Measurements from ENCODE around the gene SAP30BP. TPM values are rescaled to one million over a fixed set of nuclear protein-coding genes. Genes with fewer than 3 reads are reported as not detected.

The SAP30BP gene
- total RNA-seq, 2 donors from 2014 or later: 47.2 to 73.8 TPM

GRCh38 chr17:75722076-75722475 lies 54.9 kb downstream of the SAP30BP start:
- H3K27ac ChIP-seq: peak overlapping the region in 3 of 4 donors; percentile 72 to 89 (median 88)
- H3K27me3 ChIP-seq: no peaks in the 10 kb centered on the region

GRCh38 chr17:75722542-75723095 lies 55.5 kb downstream of the SAP30BP start:
- H3K4me1 ChIP-seq: peaks cover 21% of the 10 kb centered on the region
- H3K9me3 ChIP-seq: no peaks in the 10 kb centered on the region
- ATAC-seq: no peak
- no peaks in the 10 kb centered on the region for H3K27me3 ChIP-seq
- intact Hi-C loops (cut with DNase I): no loop called here
- WGBS, 2 donors: 90 to 91% methylated on average over 6 to 9 of the region's 9 CpGs
- no peak overlapping the region for H3K4me3 ChIP-seq
- DNase-seq: no peak
- peaks cover 0 to 2% of the 10 kb centered on the region in 2 donors for H3K36me3 ChIP-seq (replicated peaks in 1 of 2; ENCODE audit: insufficient read depth in 1 of 2, low read depth in 2 of 2)
- peak overlapping the region in 3 of 4 donors; percentile 72 to 89 (median 88) for H3K27ac ChIP-seq
- TF ChIP-seq CTCF (IDR thresholded peaks at IDR 0.05) (no peak), POLR2A (IDR thresholded peaks at IDR 0.05) (no peak)

More at GRCh38 chr17:75722076-75722475, 54.9 kb downstream of the SAP30BP start:
- ATAC-seq (no peak), DNase-seq (peak in 2 of 4 donors; percentile 18 to 45)
- peaks cover 21% of the 10 kb centered on the region for H3K4me1 ChIP-seq
- intact Hi-C loops (cut with DNase I): no loop called here
- H3K36me3 ChIP-seq (replicated peaks in 1 of 2; ENCODE audit: insufficient read depth in 1 of 2, low read depth in 2 of 2): peaks cover 0 to 2% of the 10 kb centered on the region in 2 donors
- H3K9me3 ChIP-seq: no peaks in the 10 kb centered on the region
- H3K4me3 ChIP-seq: no peak overlapping the region
- TF ChIP-seq CTCF (IDR thresholded peaks at IDR 0.05) (peak in 1 of 7 experiments; percentile 5), POLR2A (IDR thresholded peaks at IDR 0.05) (no peak)
- 54 to 76% methylated on average over 4 to 5 of the region's 5 CpGs for WGBS, 2 donors

- TF ChIP-seq CTCF (IDR thresholded peaks at IDR 0.05) (no peak), POLR2A (IDR thresholded peaks at IDR 0.05) (peak in 1 of 3 donors; percentile 17)
- H3K4me1 ChIP-seq: peaks cover 21% of the 10 kb centered on the region
- H3K9me3 ChIP-seq: no peaks in the 10 kb centered on the region
- ATAC-seq: no peak
- 59% methylated on average over 14 of the region's 18 CpGs; no CpG with 5 or more reads in 1 of the 2 donors for WGBS, 2 donors
- peaks cover 0 to 2% of the 10 kb centered on the region in 2 donors for H3K36me3 ChIP-seq (replicated peaks in 1 of 2; ENCODE audit: insufficient read depth in 1 of 2, low read depth in 2 of 2)
- peak in 1 of 4 donors; percentile 26 for DNase-seq
- intact Hi-C loops (cut with DNase I): no loop called here
- H3K4me3 ChIP-seq: no peak overlapping the region
- no peaks in the 10 kb centered on the region for H3K27me3 ChIP-seq
- peak overlapping the region in 1 of 4 donors; percentile 2 for H3K27ac ChIP-seq
Measured at GRCh38 chr17:75723171-75723930, 56.2 kb downstream of the SAP30BP start.

- DNase-seq: no peak
- no peak overlapping the region for H3K27ac ChIP-seq
- peaks cover 0 to 2% of the 10 kb centered on the region in 2 donors for H3K36me3 ChIP-seq (replicated peaks in 1 of 2; ENCODE audit: insufficient read depth in 1 of 2, low read depth in 2 of 2)
- 87 to 89% methylated on average over 20 to 22 of the region's 23 CpGs for WGBS, 2 donors
- no peak for TF ChIP-seq CTCF (IDR thresholded peaks at IDR 0.05)
- no peaks in the 10 kb centered on the region for H3K27me3 ChIP-seq
- H3K4me3 ChIP-seq: no peak overlapping the region
- H3K4me1 ChIP-seq: peaks cover 21% of the 10 kb centered on the region
- intact Hi-C loops (cut with DNase I): no loop called here
- H3K9me3 ChIP-seq: no peaks in the 10 kb centered on the region
- no peak for ATAC-seq
Measured at GRCh38 chr17:75724016-75725003, 57.2 kb downstream of the SAP30BP start.

Measured in body of pancreas (tissue), 4 donors.